KBM-7 (cell line): ENCODE measurements around the gene MLX.
"Not testable (repeated sequence)": the region's sequence is repeated elsewhere in the genome, so short reads cannot be mapped to it uniquely, and the experiment has no call there.

Source experiments
- DNase-seq: peaks from one replicate; pipeline ENCODE4 v3.0.0-alpha.2; 2015
- in situ Hi-C: fragments of 300-500 bp; cut with MboI; formaldehyde crosslinking; loops from 2 replicates; pipeline ENCODE4 v1.14.3; 2020; ENCODE audit warnings: low sequenced_read_pairs, low pct_unique_long_range_greater_than_20kb, mixed read lengths

MLX gene

GRCh38 chr17:42535155-42536047 is 31.5 kb upstream of the MLX start:
- in situ Hi-C loops: no loop called here
- DNase-seq: no peak

- in situ Hi-C loops: no loop called here
- DNase-seq: peak; percentile 89
Measured at GRCh38 chr17:42536048-42536371, 30.9 kb upstream of the MLX start, which contains the start of gene NAGLU. TSS of gene NAGLU (plus strand) at chr17:42536241. CDS start at chr17:42536273, 32 bp downstream.

DNA sequence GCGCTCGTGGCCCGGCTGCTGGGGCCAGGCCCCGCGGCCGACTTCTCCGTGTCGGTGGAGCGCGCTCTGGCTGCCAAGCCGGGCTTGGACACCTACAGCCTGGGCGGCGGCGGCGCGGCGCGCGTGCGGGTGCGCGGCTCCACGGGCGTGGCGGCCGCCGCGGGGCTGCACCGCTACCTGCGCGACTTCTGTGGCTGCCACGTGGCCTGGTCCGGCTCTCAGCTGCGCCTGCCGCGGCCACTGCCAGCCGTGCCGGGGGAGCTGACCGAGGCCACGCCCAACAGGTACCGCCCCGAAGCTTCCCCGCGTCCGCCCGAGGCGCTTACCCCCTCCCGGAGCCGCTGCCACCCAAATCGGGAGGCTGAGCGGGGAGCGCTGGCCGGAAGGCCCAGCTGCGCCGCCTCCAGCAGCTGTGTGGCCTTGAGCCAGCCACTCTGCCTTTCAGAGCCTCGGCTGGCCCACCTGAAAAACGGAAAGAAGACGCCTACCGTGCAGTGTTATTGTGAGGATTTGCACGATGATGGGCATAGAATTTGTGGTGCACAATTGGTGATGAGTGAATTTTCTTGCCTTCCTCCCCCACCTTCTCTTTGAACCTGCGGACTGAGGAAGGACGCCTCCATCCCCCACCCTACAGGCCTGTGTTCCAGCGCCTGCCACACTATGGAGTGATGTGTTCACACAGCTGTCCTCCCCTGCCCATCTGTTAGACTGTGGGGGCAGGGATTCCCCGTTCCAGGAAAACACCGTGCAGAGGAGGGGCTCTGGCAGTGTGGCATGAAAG is 30.3 kb upstream of the MLX start:
- DNase-seq: peak; percentile 69
- in situ Hi-C loops: no loop called here

DNA sequence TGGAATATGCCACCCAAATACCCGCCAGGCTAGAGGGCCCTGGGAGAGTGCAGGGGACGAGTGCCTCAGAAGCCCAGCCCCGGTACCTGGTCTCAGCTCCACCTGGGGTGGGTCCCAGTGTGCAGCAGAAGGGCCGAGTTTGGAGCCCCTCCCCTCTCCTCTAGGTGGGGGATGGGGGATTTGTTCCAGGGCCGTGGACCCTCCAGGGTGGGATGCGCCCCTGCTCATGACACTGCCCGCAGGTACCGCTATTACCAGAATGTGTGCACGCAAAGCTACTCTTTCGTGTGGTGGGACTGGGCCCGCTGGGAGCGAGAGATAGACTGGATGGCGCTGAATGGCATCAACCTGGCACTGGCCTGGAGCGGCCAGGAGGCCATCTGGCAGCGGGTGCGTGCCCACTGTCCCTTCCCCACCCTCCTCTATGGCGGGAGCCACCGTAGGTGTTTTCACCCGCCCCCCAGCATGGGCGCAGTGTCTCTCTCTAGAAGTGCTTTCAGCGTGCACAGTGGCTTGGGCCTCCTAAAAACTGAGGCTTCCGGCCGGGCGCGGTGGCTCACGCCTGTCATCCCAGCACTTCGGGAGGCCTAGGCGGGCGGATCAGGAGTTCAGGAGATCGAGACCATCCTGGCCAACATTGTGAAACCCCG is 29.6 kb upstream of the MLX start:
- no peak for DNase-seq
- in situ Hi-C loops: no loop called here

DNA sequence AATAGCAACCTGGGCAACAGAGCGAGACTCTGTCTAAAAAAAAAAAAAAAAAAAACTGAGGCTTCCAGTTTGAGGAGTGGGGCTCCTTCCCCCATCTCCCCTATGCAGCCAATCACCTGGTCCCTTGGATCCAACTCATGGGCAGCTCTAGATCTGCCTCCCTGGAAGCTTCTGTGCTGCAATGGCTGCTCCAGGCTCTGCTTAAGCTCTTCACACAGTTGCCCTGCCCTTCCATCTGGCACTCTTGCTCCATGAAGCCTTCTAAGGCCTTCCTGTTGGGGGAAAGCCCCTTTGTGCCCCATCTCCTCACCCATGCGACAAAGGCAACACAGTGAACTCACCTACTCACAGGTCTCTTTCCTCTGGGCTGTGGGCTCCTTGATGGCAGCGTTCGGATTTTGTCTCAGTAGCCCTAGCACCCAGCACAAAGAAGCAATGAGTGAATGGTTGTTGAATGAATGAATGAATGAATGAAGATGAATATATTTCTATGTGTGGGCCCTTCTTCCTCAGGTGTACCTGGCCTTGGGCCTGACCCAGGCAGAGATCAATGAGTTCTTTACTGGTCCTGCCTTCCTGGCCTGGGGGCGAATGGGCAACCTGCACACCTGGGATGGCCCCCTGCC is 29.0 kb upstream of the MLX start:
- no peak for DNase-seq
- in situ Hi-C loops: no loop called here

GRCh38 chr17:42538482-42538881 is 28.4 kb upstream of the MLX start:
- in situ Hi-C loops: no loop called here

DNA sequence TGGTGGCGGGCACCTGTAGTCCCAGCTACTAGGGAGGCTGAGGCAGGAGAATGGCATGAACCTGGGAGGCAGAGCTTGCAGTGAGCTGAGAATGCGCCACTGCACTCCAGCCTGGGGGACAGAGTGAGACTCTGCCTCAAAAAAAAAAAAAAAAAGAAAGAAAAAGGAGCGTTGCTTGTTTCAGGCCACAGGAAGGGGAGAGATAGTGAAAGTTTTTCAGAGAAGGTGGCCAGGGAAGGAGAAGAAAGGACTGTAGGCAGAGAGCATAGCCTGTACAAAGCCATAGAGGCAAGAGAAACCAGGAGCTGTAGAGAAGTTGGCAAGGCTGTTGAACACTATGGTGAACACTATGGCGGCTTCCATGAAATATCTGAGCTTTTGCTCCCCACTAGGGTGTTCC is 26.3 kb upstream of the MLX start:
- DNase-seq, in situ Hi-C loops: not testable (repeated sequence)

More at GRCh38 chr17:42538482-42538881, 28.4 kb upstream of the MLX start:
- no peak for DNase-seq

- in situ Hi-C loops: no loop called here
- no peak for DNase-seq
Measured at GRCh38 chr17:42541041-42541833, 25.7 kb upstream of the MLX start.

GRCh38 chr17:42543190-42544079 is 23.5 kb upstream of the MLX start:
- DNase-seq: no peak
- in situ Hi-C loops: no loop called here

GRCh38 chr17:42544874-42545283 is 22.0 kb upstream of the MLX start:
- in situ Hi-C loops: no loop called here

DNA sequence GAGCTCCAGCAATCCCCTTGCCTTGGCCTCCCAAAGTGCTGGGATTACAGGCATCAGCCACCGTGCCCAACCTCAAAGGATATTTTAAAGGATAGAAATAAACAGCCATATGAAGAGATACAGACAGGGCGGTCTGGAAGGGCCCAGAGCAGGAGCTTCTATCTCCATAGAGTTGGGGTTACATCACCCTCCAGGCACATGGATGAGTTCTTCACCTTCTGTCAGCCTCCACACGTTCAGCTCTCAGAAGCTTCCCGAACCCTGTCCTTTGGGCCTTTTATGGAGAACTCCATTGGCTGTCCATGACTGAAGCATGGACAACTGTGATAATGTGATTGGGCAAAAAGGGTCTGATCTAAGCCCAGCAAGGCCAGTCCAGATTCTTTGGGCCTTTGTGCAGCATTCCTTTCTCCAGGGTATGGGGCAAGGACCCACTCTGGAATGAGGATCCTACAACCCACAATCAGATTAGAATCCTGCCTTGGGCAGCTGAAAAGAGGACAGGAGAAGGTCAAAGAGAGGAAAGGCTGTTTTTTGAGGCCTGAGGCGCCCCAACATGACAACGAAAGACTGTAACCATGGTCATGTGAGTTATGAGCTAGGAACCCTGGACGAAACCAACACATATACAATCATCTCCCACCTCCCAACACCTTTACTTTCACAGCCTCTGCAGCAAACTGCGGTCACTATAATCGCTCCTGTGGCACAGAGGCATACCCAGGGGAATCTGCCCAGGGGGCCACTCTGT is 21.0 kb upstream of the MLX start:
- in situ Hi-C loops, DNase-seq: not testable (repeated sequence)

More at GRCh38 chr17:42544874-42545283, 22.0 kb upstream of the MLX start:
- no peak for DNase-seq

DNA sequence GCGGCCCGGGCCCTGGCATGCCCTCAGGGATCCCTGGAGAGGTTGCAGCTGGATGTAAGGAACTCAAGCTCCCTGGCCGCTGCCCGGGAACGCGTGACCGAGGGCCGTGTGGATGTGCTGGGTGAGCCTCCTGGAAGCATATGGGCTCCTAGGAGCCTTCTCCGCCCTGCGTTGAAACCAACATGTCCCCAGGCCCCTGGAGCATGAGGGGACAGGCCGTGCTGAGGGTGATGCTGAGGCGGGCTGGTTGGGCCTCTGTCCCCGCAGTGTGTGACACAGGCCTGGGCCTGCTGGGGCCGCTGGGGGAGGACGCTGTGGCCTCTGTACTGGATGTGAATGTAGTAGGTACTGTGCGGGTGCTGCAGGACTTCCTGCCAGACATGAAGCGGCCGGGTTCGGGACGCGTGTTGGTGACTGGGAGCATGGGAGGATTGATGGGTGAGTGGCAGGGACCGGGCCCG is 19.9 kb upstream of the MLX start:
- no peak for DNase-seq
- in situ Hi-C loops: no loop called here

GRCh38 chr17:42547698-42548069 is 19.2 kb upstream of the MLX start:
- in situ Hi-C loops: no loop called here
- no peak for DNase-seq

GRCh38 chr17:42548070-42548837 is 18.6 kb upstream of the MLX start:
- DNase-seq: no peak
- in situ Hi-C loops: no loop called here

GRCh38 chr17:42548993-42549755 is 17.7 kb upstream of the MLX start:
- no peak for DNase-seq
- in situ Hi-C loops: no loop called here

- DNase-seq, in situ Hi-C loops: not testable (repeated sequence)
Measured at GRCh38 chr17:42552736-42553135, 14.2 kb upstream of the MLX start, which contains the start of gene HSD17B1. TSS of gene HSD17B1 (plus strand) at chr17:42552923. CDS start at chr17:42552934, 11 bp downstream.
